Gastrocnemius medialis (tissue), 4 donors: Measurements from ENCODE around the gene DCHS1. TPM values are rescaled to one million over a fixed set of nuclear protein-coding genes. Genes with fewer than 3 reads are reported as not detected.
A peak's percentile ranks its signal among the peaks of the same experiment; 100 is the strongest.

Source experiments
- ATAC-seq, 2 donors: fragments of 150-250 bp; one replicate each; pipeline ENCODE4 v1.9.1; 2016
- DNase-seq, 2 donors: peaks; one replicate each; pipeline ENCODE4 v3.0.0-alpha.2; 2019
- H3K27ac ChIP-seq, 4 donors: fragments of 200-600 bp; sonication (generic); 1 replicate in 1 of 4; 2 replicates in 3 of 4; pipeline ENCODE4 v1.5.1; 2016 to 2018; ENCODE audit warnings: mild to moderate bottlenecking in 2 of 4, moderate library complexity in 1 of 4
- H3K27me3 ChIP-seq, 3 donors: fragments of 200-600 bp; sonication (generic) in 2 of 3; 1 replicate in 1 of 3; 2 replicates in 2 of 3; pipeline versions ENCODE4 v1.5.1 to v1.6.0; 2016 to 2019; ENCODE audit warnings: mild to moderate bottlenecking in 1 of 3, moderate library complexity in 1 of 3
- H3K36me3 ChIP-seq, 2 donors: fragments of 200-600 bp; sonication (generic) in 1 of 2; one replicate each; pipeline ENCODE4 v1.5.1; 2017 to 2018
- H3K4me1 ChIP-seq, 2 donors: fragments of 200-600 bp; sonication (generic) in 1 of 2; one replicate each; pipeline ENCODE4 v1.5.1; 2016 to 2017; ENCODE audit warnings: mild to moderate bottlenecking in 2 of 2
- H3K4me3 ChIP-seq, 4 donors: fragments of 200-600 bp; sonication (generic) in 3 of 4; 1 replicate in 1 of 4; 2 replicates in 3 of 4; pipeline ENCODE4 v1.5.1; 2016 to 2019; ENCODE audit warnings: mild to moderate bottlenecking in 2 of 4
- H3K9me3 ChIP-seq, 3 donors: fragments of 200-600 bp; sonication (generic) in 2 of 3; 1 replicate in 1 of 3; 2 replicates in 2 of 3; pipeline ENCODE4 v1.5.1; 2016 to 2019
- CTCF ChIP-seq, 5 experiments: fragments of 450-650 bp in 3 of 5; fragments of 200-600 bp in 2 of 5; sonication (generic) in 2 of 5; IDR thresholded peaks in 4 of 5; conservative IDR thresholded peaks in 1 of 5; 1 replicate in 4 of 5; 2 replicates in 1 of 5; pipeline ENCODE4 v1.5.1; 2016 to 2019; ENCODE audit warnings: antibody characterized with exemption in 5 of 5, mild to moderate bottlenecking in 3 of 5, moderate library complexity in 3 of 5
- POLR2A ChIP-seq, 2 donors: fragments of 450-650 bp; IDR thresholded peaks; one replicate each; pipeline ENCODE4 v1.6.1; 2017; ENCODE audit warnings: antibody characterized with exemption in 2 of 2, mild to moderate bottlenecking in 2 of 2, moderate library complexity in 2 of 2
- in situ Hi-C, 4 donors: fragments of 200-750 bp; cut with MboI; loops; one replicate each; pipeline versions ENCODE4 v1.15.0 to v1.8.0; 2017; ENCODE audit warnings: low sequenced_read_pairs in 4 of 4
- intact Hi-C: fragments of 100-400 bp; cut with DNase I; formaldehyde crosslinking; loops from one replicate; pipeline ENCODE4 v1.15.1; 2023; ENCODE audit warnings: low total_unique reads
- total RNA-seq, 4 donors: library from RNA; depleted of rRNA; stranded (reverse); fragments of >200 nt; gene quantifications; one replicate each; pipeline versions ENCODE4 v1.1.0 to v1.2.3, GENCODE V29; 2016

DCHS1 gene
- total RNA-seq, 4 donors from 2014 or later = 1.5 to 3.8 (median 2.8) TPM

GRCh38 chr11:6587360-6587953 is 68.2 kb downstream of the DCHS1 start:
- intact Hi-C loops (no loop called here), in situ Hi-C loops (no loop called here)
- TF ChIP-seq POLR2A (IDR thresholded peaks at IDR 0.05) = no peak
- TF ChIP-seq CTCF (IDR thresholded peaks at IDR 0.05 in 4 of 5, conservative IDR thresholded peaks at IDR 0.05 in 1 of 5) = no peak
- DNase-seq = peak in 1 of 2 donors; percentile 44
- H3K4me1 ChIP-seq = peaks cover 0 to 3% of the 10 kb centered on the region in 2 donors
- H3K27me3 ChIP-seq = no peaks in the 10 kb centered on the region
- peak overlapping the region in 3 of 4 donors; percentile 33 to 46 (median 44) for H3K27ac ChIP-seq
- peaks cover 0 to 14% (median 0%) of the 10 kb centered on the region in 3 donors for H3K9me3 ChIP-seq
- H3K4me3 ChIP-seq = no peak overlapping the region
- H3K36me3 ChIP-seq = peaks cover 0 to 8% of the 10 kb centered on the region in 2 donors
- peak in 1 of 2 donors; percentile 84 for ATAC-seq

- Histone ChIP-seq H3K9me3 (peaks cover 0 to 14% (median 0%) of the 10 kb centered on the region in 3 donors), H3K36me3 (peaks cover 0 to under 1% of the 10 kb centered on the region in 2 donors), H3K27ac (no peak overlapping the region), H3K4me1 (peaks cover 0 to 3% of the 10 kb centered on the region in 2 donors), H3K4me3 (no peak overlapping the region), H3K27me3 (no peaks in the 10 kb centered on the region)
- in situ Hi-C loops (no loop called here), intact Hi-C loops (no loop called here)
- no peak for DNase-seq
- ATAC-seq = no peak
- no peak for TF ChIP-seq POLR2A (IDR thresholded peaks at IDR 0.05)
- no peak for TF ChIP-seq CTCF (IDR thresholded peaks at IDR 0.05 in 4 of 5, conservative IDR thresholded peaks at IDR 0.05 in 1 of 5)
Observed at GRCh38 chr11:6586434-6587359, 68.9 kb downstream of the DCHS1 start.

- no peak overlapping the region for H3K27ac ChIP-seq
- no peaks in the 10 kb centered on the region for H3K36me3 ChIP-seq
- TF ChIP-seq CTCF (IDR thresholded peaks at IDR 0.05 in 4 of 5, conservative IDR thresholded peaks at IDR 0.05 in 1 of 5) = no peak
- TF ChIP-seq POLR2A (IDR thresholded peaks at IDR 0.05) = no peak
- DNase-seq (no peak), ATAC-seq (no peak)
- peaks cover 0 to 3% of the 10 kb centered on the region in 2 donors for H3K4me1 ChIP-seq
- no peak overlapping the region for H3K4me3 ChIP-seq
- in situ Hi-C loops = no loop called here
- intact Hi-C loops = no loop called here
- H3K9me3 ChIP-seq = peaks cover 0 to 14% (median 0%) of the 10 kb centered on the region in 3 donors
- H3K27me3 ChIP-seq = no peaks in the 10 kb centered on the region
Observed at GRCh38 chr11:6584528-6584927, 71.1 kb downstream of the DCHS1 start.

- Histone ChIP-seq H3K27me3 (no peaks in the 10 kb centered on the region), H3K9me3 (peaks cover 0 to 14% (median 0%) of the 10 kb centered on the region in 3 donors), H3K36me3 (no peaks in the 10 kb centered on the region), H3K27ac (no peak overlapping the region), H3K4me1 (peaks cover 0 to 3% of the 10 kb centered on the region in 2 donors), H3K4me3 (no peak overlapping the region)
- ATAC-seq (no peak), DNase-seq (no peak)
- TF ChIP-seq POLR2A (IDR thresholded peaks at IDR 0.05) (no peak), CTCF (IDR thresholded peaks at IDR 0.05 in 4 of 5, conservative IDR thresholded peaks at IDR 0.05 in 1 of 5) (no peak)
- in situ Hi-C loops (no loop called here), intact Hi-C loops (no loop called here)
Observed at GRCh38 chr11:6583584-6583983, 72.0 kb downstream of the DCHS1 start.
